GM19452 (cell line): ENCODE results near the gene SLC38A9.
"Not testable (repeated sequence)": the region's sequence is repeated elsewhere in the genome, so short reads cannot be mapped to it uniquely, and the experiment has no call there.

Source experiments
- ATAC-seq: cut with Tn5 transposase; IDR thresholded peaks from one replicate; pipeline ENCODE4 v1.9.1; 2021; ENCODE audit not compliant: unreplicated experiment

Gene SLC38A9

GRCh38 chr5:55613112-55613868 is 98.8 kb downstream of the SLC38A9 start:
- ATAC-seq = no peak

GRCh38 chr5:55610542-55610941 is 101.6 kb downstream of the SLC38A9 start:
- ATAC-seq = no peak

DNA sequence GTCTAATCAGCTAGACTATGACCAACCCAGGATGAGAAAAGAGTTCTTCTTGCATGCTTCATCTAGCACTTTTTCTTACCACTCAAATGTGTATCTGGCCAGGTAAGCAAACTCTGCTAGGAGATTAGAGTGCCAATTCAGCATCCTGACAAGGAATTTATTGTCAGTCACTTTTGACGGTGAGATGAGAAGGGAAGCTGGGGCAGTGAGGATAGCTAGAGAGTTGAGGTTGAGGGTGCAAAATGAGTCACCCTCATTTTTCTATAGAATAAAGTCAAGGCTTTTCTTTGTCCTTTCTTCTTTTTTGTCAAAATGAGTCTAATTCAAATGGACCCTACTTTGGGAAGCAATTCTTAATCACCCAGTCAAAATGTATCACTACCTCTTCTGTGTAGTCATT is 102.7 kb downstream of the SLC38A9 start:
- no peak for ATAC-seq

- ATAC-seq = no peak
These were observed 103.4 kb downstream of the SLC38A9 start for GRCh38 chr5:55608595-55609349.

GRCh38 chr5:55607309-55607708 is 104.8 kb downstream of the SLC38A9 start:
- ATAC-seq = not testable (repeated sequence)

- ATAC-seq = no peak
These were observed 107.5 kb downstream of the SLC38A9 start for GRCh38 chr5:55604611-55605067.

- no peak for ATAC-seq
These were observed 108.2 kb downstream of the SLC38A9 start for GRCh38 chr5:55603922-55604321.

GRCh38 chr5:55601628-55602027 is 110.5 kb downstream of the SLC38A9 start:
- no peak for ATAC-seq

GRCh38 chr5:55601204-55601618 is 110.9 kb downstream of the SLC38A9 start:
- ATAC-seq = no peak

GRCh38 chr5:55600497-55601203 is 111.5 kb downstream of the SLC38A9 start:
- ATAC-seq = no peak

- ATAC-seq = no peak
These were observed 112.0 kb downstream of the SLC38A9 start for GRCh38 chr5:55600086-55600485.

DNA sequence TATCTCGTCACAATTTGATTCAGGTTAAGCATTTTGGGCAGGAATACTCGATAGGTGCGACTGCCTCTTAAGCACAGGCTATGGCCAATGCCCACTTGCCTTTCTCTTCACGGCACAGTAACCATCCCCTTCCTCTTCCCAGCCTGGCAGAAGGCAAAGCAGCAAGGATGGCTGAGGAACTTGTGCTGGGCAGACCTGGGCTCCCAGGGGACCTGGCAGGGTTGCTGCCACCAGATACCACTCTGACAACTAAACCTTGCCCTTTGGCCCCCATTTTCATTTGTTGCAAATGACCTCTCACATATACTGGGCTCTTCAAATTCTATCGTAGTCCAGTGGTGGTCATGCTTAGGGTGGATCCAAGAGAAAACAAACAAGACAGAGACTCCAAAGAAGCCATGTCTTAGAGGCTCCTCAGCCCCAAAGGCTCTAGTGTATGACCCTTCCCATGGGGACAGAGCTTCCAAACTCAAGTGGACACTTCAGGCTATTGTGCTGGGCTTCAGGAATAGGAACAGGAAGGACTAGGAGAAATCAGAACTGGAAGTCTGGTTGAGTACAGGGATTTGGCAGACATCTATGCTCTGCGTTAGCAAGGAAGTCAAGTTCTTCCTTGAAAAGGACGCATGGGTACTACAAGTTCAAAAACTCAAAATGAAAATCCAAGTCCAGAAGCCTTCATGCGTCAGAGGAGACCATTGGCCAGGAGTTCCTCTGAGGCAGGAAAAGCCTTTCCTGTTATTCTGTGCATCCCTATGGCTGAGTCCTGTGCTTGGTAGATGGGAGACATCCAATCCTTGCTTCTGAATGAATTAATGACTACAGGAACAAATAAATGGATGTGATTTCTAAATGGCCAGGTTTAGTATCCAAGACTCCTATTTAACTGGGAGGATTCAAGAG is 112.7 kb downstream of the SLC38A9 start:
- ATAC-seq = no peak

- ATAC-seq = no peak
These were observed 114.8 kb downstream of the SLC38A9 start for GRCh38 chr5:55597014-55597981.

DNA sequence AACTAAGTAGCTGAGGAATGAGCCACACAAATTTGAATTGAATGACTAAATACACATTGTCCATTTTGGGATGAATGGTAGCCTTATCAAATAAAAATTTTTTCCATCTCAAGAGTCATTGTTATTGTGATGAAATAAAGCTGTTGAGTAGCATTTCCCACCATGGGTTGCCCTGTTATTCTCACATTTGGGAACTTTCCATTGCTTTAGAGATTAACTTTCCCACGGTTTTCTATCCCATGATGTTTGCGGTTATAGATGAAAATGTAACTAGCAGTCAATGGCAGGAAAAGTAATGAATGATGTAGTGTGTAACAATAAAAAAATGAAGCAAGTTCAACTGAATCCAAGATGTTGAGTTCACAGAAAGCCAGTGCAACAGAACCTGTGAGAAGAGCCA is 117.5 kb downstream of the SLC38A9 start:
- ATAC-seq = no peak

DNA sequence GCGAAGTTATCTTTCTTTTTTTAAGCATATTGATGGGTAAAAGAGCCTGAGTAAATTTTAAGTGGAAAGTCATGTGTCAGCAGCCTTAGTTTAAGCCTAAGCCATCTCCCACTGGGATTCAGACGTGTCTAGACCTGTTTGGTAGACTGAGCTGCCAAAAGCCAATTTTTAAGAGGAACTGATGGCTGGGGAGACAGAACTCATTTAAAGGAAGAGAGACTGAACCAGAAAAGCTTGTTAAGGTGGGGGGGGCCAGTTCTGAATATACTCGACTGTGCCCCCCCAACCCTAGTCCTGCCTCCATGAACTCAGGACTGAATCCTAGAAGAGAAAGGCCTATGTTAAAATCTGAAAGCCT is 119.0 kb downstream of the SLC38A9 start:
- no peak for ATAC-seq

DNA sequence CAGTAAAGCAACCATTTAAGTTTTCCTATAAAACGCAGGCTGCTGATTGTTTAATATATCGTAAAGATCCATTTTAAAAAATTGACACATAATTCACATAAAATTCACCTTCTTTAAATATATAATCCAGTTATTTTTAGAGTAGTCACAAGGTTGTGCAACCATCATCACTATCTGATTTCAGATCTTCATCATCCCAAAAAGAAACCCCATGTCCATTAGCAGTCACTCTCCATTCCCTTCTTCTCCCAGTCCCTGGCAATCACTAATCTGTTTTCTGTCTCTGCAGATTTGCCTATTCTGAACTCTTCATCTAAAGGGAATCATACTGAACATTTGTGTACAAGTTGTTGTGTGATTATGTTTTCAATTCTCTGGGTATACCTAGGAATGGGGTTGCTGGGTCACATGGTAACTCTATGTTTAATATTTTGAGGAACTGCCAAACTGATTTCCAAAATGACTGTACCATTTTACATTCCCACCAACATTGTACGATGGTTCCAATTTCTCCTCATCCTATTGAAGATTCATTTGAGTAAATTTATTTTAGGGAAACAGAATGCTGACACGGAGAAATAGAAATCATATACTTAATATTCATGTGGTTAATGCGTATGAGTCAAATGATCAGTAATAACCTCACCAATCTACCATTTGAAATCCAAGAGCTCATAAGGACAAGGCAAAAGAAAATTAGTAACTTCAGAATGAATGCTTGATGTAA is 119.6 kb downstream of the SLC38A9 start:
- ATAC-seq = no peak

GRCh38 chr5:55591686-55592085 is 120.4 kb downstream of the SLC38A9 start:
- no peak for ATAC-seq

GRCh38 chr5:55585206-55585610 is 126.9 kb downstream of the SLC38A9 start:
- ATAC-seq = no peak
